Fibroblast of lung (primary cell): ENCODE data around the gene MYH10. TPM values are rescaled to one million over a fixed set of nuclear protein-coding genes. Genes with fewer than 3 reads are reported as not detected.

Source experiments
- DNase-seq, 2 donors: peaks; one replicate each; pipeline versions ENCODE4 v3.0.0 to v3.0.0-alpha.2; 2010; ENCODE audit warnings: low read depth in 2 of 2
- H2AFZ ChIP-seq: 2 replicates; pipeline ENCODE4 v1.5.1; 2012; ENCODE audit warnings: low read length, control low read depth, inconsistent platforms
- H3K27ac ChIP-seq: 2 replicates; pipeline ENCODE4 v1.5.1; 2011; ENCODE audit warnings: low read length, control low read depth; ENCODE audit not compliant: insufficient read depth
- H3K27me3 ChIP-seq: 2 replicates; pipeline ENCODE4 v1.5.1; 2011; ENCODE audit warnings: mild to moderate bottlenecking, low read length; ENCODE audit not compliant: control insufficient read depth, insufficient read depth
- H3K36me3 ChIP-seq: 2 replicates; pipeline ENCODE4 v1.5.1; 2011; ENCODE audit warnings: low read length; ENCODE audit not compliant: control insufficient read depth, insufficient read depth
- H3K4me1 ChIP-seq: 2 replicates; pipeline ENCODE4 v1.5.1; 2011; ENCODE audit warnings: low read length; ENCODE audit not compliant: control insufficient read depth, insufficient read depth; ENCODE audit errors: extremely low read depth
- H3K4me2 ChIP-seq: 2 replicates; pipeline ENCODE4 v1.5.1; 2011; ENCODE audit warnings: low read length, control low read depth; ENCODE audit not compliant: insufficient read depth; ENCODE audit errors: extremely low read depth
- H3K4me3 ChIP-seq, 4 experiments: fragments of 200-600 bp in 1 of 4; sonication (generic) in 1 of 4; replicated peaks in 1 of 4; 2 replicates each; pipeline ENCODE4 v1.5.1; 2011 to 2016; ENCODE audit warnings: low read length in 4 of 4, low read depth in 3 of 4, mild to moderate bottlenecking in 3 of 4, control low read depth in 2 of 4, inconsistent platforms in 1 of 4, mixed read lengths in 1 of 4; ENCODE audit not compliant: insufficient read depth in 1 of 4; ENCODE audit errors: control extremely low read depth in 1 of 4
- H3K79me2 ChIP-seq: 2 replicates; pipeline ENCODE4 v1.5.1; 2012; ENCODE audit warnings: mild to moderate bottlenecking, low read length, inconsistent platforms; ENCODE audit not compliant: control insufficient read depth, insufficient read depth
- H3K9ac ChIP-seq: 2 replicates; pipeline ENCODE4 v1.5.1; 2011; ENCODE audit warnings: mild to moderate bottlenecking, low read length, control low read depth; ENCODE audit not compliant: insufficient read depth
- H3K9me3 ChIP-seq: 2 replicates; pipeline ENCODE4 v1.5.1; 2012; ENCODE audit warnings: low read depth, low read length; ENCODE audit not compliant: control insufficient read depth, insufficient read depth
- H4K20me1 ChIP-seq: 2 replicates; pipeline ENCODE4 v1.5.1; 2011; ENCODE audit warnings: low read length; ENCODE audit not compliant: control insufficient read depth, insufficient read depth; ENCODE audit errors: extremely low read depth
- EZH2 ChIP-seq: IDR thresholded peaks from 2 replicates; pipeline ENCODE4 v1.5.1; 2012; ENCODE audit warnings: low read length, control low read depth, mild to moderate bottlenecking; ENCODE audit errors: missing control alignments
- polyA minus RNA-seq: library from RNA; depleted of rRNA, polyadenylated mRNA; stranded (reverse); fragments of >200 nt; gene quantifications from 2 replicates; pipeline ENCODE4 v1.2.3, GENCODE V29; 2011; ENCODE audit warnings: low replicate concordance
- polyA plus RNA-seq, 2 donors: library from polyadenylated mRNA; depleted of rRNA in 1 of 2; stranded (reverse) in 1 of 2; unstranded in 1 of 2; fragments of >200 nt; gene quantifications; 2 replicates each; pipeline ENCODE4 v1.2.1, GENCODE V29; 2011 to 2012; ENCODE audit warnings: missing spikeins in 1 of 2
- total RNA-seq: library from RNA; depleted of rRNA; stranded (reverse); fragments of >200 nt; gene quantifications from 2 replicates; pipeline ENCODE4 v1.2.1, GENCODE V29; 2014
- TF ChIP-seq, protein P1 (sequence below), 2 donors: IDR thresholded peaks in 1 of 2; conservative IDR thresholded peaks in 1 of 2; 1 replicate in 1 of 2; 2 replicates in 1 of 2; pipeline ENCODE4 v1.5.1; 2011 to 2012; ENCODE audit warnings: low read length in 2 of 2, control low read depth in 1 of 2, inconsistent platforms in 1 of 2, low read depth in 1 of 2, mild to moderate bottlenecking in 1 of 2

MYH10 gene
- 100 and 104 TPM in 2 replicates for total RNA-seq
- 54.6 and 66.2 TPM in 2 replicates for polyA plus RNA-seq
- 56.2 and 63.6 TPM in 2 replicates for polyA plus RNA-seq (2012)
- 41.7 and 72.3 TPM in 2 replicates for polyA minus RNA-seq

DNA sequence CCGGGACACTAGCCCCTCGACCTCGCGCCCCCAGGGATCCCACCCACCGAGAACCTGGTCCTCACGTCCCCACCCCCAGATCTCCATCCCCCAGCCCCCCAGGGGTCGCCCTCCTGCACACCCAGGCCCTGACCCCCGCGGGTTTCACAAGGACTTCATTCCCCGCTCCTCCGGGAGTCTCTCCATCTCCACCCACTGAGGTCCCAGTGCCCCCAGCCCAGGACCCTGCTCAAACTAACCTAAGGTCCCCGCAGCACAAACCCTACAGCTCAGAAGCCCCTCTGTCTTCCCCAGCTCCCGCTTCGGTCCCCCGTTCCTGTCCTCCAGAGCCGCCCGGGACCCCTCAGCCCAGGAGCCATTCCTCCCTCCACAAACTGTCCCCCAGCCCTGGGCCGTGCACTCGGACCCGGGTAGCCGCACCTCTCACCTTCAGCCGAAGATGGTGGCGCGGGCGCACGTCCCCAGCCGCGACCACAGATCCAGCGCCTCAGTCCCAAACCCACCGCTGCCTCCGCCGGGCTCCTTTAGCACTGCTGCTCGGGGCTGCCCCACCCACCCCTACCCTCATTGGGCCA lies at the start of gene MYH10:
TSS of gene MYH10 (minus strand) at position 499 of the 575 bp plus-strand sequence. CDS start 7,479 bp downstream, outside the sequence.
- peaks cover 32% of the 10 kb centered on the region for H3K79me2 ChIP-seq
- H3K4me3 ChIP-seq = peak within 1 kb of the TSS; percentile 83 to 96 (median 89)
- no peaks in the 10 kb centered on the region for H3K36me3 ChIP-seq
- peak within 1 kb of the TSS; percentile 77 for H3K9ac ChIP-seq
- DNase-seq = no peak
- peak within 1 kb of the TSS; percentile 80 for H2AFZ ChIP-seq
- TF ChIP-seq EZH2 = no peak
- TF ChIP-seq, protein P1, sequence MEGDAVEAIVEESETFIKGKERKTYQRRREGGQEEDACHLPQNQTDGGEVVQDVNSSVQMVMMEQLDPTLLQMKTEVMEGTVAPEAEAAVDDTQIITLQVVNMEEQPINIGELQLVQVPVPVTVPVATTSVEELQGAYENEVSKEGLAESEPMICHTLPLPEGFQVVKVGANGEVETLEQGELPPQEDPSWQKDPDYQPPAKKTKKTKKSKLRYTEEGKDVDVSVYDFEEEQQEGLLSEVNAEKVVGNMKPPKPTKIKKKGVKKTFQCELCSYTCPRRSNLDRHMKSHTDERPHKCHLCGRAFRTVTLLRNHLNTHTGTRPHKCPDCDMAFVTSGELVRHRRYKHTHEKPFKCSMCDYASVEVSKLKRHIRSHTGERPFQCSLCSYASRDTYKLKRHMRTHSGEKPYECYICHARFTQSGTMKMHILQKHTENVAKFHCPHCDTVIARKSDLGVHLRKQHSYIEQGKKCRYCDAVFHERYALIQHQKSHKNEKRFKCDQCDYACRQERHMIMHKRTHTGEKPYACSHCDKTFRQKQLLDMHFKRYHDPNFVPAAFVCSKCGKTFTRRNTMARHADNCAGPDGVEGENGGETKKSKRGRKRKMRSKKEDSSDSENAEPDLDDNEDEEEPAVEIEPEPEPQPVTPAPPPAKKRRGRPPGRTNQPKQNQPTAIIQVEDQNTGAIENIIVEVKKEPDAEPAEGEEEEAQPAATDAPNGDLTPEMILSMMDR (conservative IDR thresholded peaks at IDR 0.05 in 1 of 2, IDR thresholded peaks at IDR 0.05 in 1 of 2; ENCODE audit: low read depth in 1 of 2, low read length in 2 of 2) = peak; percentile 16 to 24
- H3K27me3 ChIP-seq = no peaks in the 10 kb centered on the region
- peaks cover 6% of the 10 kb centered on the region for H3K4me1 ChIP-seq
- H3K27ac ChIP-seq = peak within 1 kb of the TSS; percentile 75
- H3K9me3 ChIP-seq = no peaks in the 10 kb centered on the region
- no peaks in the 10 kb centered on the region for H4K20me1 ChIP-seq
- peak within 1 kb of the TSS; percentile 79 for H3K4me2 ChIP-seq

DNA sequence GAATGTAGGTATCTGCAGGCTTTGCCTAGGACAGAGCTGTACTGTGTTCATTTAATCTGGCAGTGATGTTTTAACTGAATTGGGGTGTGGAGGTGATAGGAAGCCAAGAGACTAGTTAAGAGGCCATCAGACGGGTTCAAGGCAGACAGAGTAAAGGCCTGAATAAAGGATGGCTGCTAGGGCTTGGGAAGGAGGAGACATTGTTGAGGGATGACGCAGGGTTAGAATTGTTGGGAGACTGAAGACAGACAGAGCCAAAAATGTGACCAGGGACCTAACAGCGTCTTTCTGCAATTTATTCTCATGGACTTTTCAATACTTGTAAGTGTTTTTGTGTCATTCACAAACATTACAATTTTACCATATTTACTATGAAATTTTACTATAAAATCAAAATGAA lies 48.6 kb upstream of the MYH10 start:
- TF ChIP-seq, protein P1 (conservative IDR thresholded peaks at IDR 0.05 in 1 of 2, IDR thresholded peaks at IDR 0.05 in 1 of 2; ENCODE audit: low read depth in 1 of 2, low read length in 2 of 2) = no peak
- TF ChIP-seq EZH2 = no peak
- Histone ChIP-seq H3K4me2 (no peak overlapping the region), H3K79me2 (no peaks in the 10 kb centered on the region), H3K36me3 (no peaks in the 10 kb centered on the region), H3K4me1 (peaks cover 2% of the 10 kb centered on the region), H4K20me1 (no peaks in the 10 kb centered on the region), H3K4me3 (no peak overlapping the region), H3K9me3 (no peaks in the 10 kb centered on the region), H3K27ac (no peak overlapping the region), H3K9ac (no peak overlapping the region), H2AFZ (no peak overlapping the region), H3K27me3 (no peaks in the 10 kb centered on the region)
- DNase-seq = no peak

DNA sequence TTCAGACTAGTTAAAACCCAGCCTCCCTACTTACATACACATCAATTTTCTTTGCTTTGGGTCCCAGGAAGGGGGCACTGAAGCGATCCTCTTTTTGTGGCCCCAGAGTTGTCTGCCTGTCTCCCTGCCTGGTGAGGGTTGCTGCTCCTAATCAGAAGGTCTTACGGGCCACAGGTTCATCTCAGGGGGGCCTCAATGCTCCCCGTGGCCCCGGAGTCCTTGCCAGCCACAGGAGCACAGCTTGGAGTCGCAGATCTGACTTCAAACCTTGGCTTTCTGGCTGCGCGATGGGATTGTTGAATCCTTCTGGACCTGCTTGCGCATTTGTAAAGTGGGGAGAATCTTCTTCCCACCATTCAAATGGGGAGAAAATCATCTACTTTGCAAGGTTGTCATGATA lies 44.8 kb upstream of the MYH10 start:
- Histone ChIP-seq H3K9ac (no peak overlapping the region), H3K36me3 (no peaks in the 10 kb centered on the region), H3K4me2 (peak overlapping the region; percentile 25), H4K20me1 (no peaks in the 10 kb centered on the region), H3K4me3 (no peak overlapping the region), H3K79me2 (no peaks in the 10 kb centered on the region), H3K27ac (no peak overlapping the region), H3K9me3 (no peaks in the 10 kb centered on the region), H3K27me3 (no peaks in the 10 kb centered on the region), H2AFZ (no peak overlapping the region), H3K4me1 (no peaks in the 10 kb centered on the region)
- TF ChIP-seq, protein P1 (conservative IDR thresholded peaks at IDR 0.05 in 1 of 2, IDR thresholded peaks at IDR 0.05 in 1 of 2; ENCODE audit: low read depth in 1 of 2, low read length in 2 of 2) = no peak
- no peak for TF ChIP-seq EZH2
- no peak for DNase-seq
